Sigmoid colon (tissue), 4 donors: ENCODE measurements around the gene BRMS1.

Source experiments
- CTCF ChIP-seq, 4 experiments: fragments of 450-650 bp in 3 of 4; fragments of 200-600 bp in 1 of 4; IDR thresholded peaks; one replicate each; pipeline ENCODE4 v1.5.1; 2016 to 2019; ENCODE audit warnings: antibody characterized with exemption in 4 of 4, mild to moderate bottlenecking in 3 of 4, moderate library complexity in 2 of 4
- EP300 ChIP-seq, 4 donors: sonication (generic); formaldehyde crosslinking; IDR thresholded peaks; one replicate each; pipeline ENCODE4 v1.6.1; 2017; ENCODE audit warnings: antibody characterized with exemption in 4 of 4
- POLR2A ChIP-seq, 2 donors: fragments of 450-650 bp; IDR thresholded peaks; one replicate each; pipeline ENCODE4 v1.6.1; 2016; ENCODE audit warnings: antibody characterized with exemption in 2 of 2, mild to moderate bottlenecking in 2 of 2, moderate library complexity in 2 of 2
- POLR2AphosphoS5 ChIP-seq, 4 donors: sonication (generic); formaldehyde crosslinking; IDR thresholded peaks; one replicate each; pipeline ENCODE4 v1.6.1; 2017; ENCODE audit warnings: antibody characterized with exemption in 4 of 4

DNA sequence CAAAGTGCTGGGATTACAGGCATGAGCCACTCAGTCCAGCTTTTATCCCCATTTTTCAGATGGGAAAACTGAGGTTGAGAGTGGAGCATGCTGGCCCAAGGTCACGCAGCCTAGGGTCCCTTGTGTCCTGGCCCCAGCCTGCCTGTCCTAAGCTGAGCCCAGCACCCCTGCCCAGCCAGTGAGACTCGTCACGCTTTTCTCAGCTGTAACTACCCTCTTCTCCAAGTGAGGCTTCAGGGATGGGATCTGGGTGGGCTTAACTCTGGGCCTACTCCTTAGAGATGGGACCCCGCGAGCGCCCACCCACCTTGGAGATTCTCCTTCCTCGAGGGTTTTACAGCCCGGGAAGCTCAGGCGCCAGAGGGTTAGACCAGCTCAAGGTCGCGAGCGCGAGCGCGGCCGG is 53.6 kb downstream of the BRMS1 start:
- TF ChIP-seq CTCF (IDR thresholded peaks at IDR 0.05), result no peak
- TF ChIP-seq POLR2A (IDR thresholded peaks at IDR 0.05), result no peak
- TF ChIP-seq POLR2AphosphoS5 (IDR thresholded peaks at IDR 0.05), result no peak
- no peak for TF ChIP-seq EP300 (IDR thresholded peaks at IDR 0.05)
